Right lobe of liver (tissue), 6 donors: ENCODE results near the gene IL17F. TPM values are rescaled to one million over a fixed set of nuclear protein-coding genes. Genes with fewer than 3 reads are reported as not detected.

Experiments
- ATAC-seq, 4 donors: fragments of 200-7000 bp; cut with Tn5 transposase; one replicate each; pipeline ENCODE4 v1.9.1; 2020; ENCODE audit warnings: mild to moderate bottlenecking in 4 of 4, moderate library complexity in 4 of 4
- DNase-seq, 3 donors: peaks; one replicate each; pipeline ENCODE4 v3.0.0-alpha.2; 2020
- H3K27ac ChIP-seq, 3 donors: fragments of 200-600 bp; one replicate each; pipeline ENCODE4 v1.8.0; 2022
- H3K27me3 ChIP-seq, 2 donors: fragments of 200-600 bp; one replicate each; pipeline ENCODE4 v1.8.0; 2022
- H3K36me3 ChIP-seq, 4 donors: fragments of 200-600 bp; sonication (generic) in 1 of 4; one replicate each; pipeline versions ENCODE4 v1.5.1 to v1.8.0; 2017 to 2022; ENCODE audit warnings: control low read depth in 1 of 4
- H3K4me1 ChIP-seq, 4 donors: fragments of 200-600 bp; sonication (generic) in 1 of 4; one replicate each; pipeline versions ENCODE4 v1.5.1 to v1.8.0; 2017 to 2022; ENCODE audit warnings: control low read depth in 1 of 4
- H3K4me3 ChIP-seq, 3 donors: fragments of 200-600 bp; one replicate each; pipeline ENCODE4 v1.8.0; 2022
- H3K9me3 ChIP-seq, 4 donors: fragments of 200-600 bp; sonication (generic) in 1 of 4; one replicate each; pipeline versions ENCODE4 v1.5.1 to v1.8.0; 2017 to 2022; ENCODE audit warnings: control low read depth in 1 of 4
- CTCF ChIP-seq, 4 donors: fragments of 200-600 bp in 3 of 4; fragments of 450-650 bp in 1 of 4; IDR thresholded peaks; one replicate each; pipeline versions ENCODE4 v1.5.1 to v1.8.0; 2016 to 2022; ENCODE audit warnings: antibody characterized with exemption in 4 of 4, mild to moderate bottlenecking in 2 of 4
- POLR2A ChIP-seq: fragments of 450-650 bp; IDR thresholded peaks from one replicate; pipeline ENCODE4 v1.6.1; 2017; ENCODE audit warnings: antibody characterized with exemption, mild to moderate bottlenecking
- WGBS: methylation state at CpG from one replicate; pipeline ENCODE4 v1.1.6; 2018; ENCODE audit warnings: low coverage, low lambda C conversion rate; ENCODE audit not compliant: insufficient coverage; ENCODE audit errors: missing lambda C conversion rate; 5-methylcytosine and 5-hydroxymethylcytosine counted together
- intact Hi-C, 2 donors: fragments of 100-400 bp; cut with DNase I; formaldehyde crosslinking; loops; one replicate each; pipeline versions ENCODE4 v1.11.2 to v1.14.1; 2022
- total RNA-seq, 6 experiments: library from RNA; depleted of rRNA in 2 of 6; stranded (reverse); fragments of >200 nt in 2 of 6; fragmentation: NEBNext Ultra II Directional in 3 of 6; extraction: Animal tissue kit (Norgen Biotek cat#: 25700) in 3 of 6; gene quantifications; one replicate each; pipeline versions ENCODE4 v1.1.0 to v1.2.4, GENCODE V29; 2016 to 2023
- donor health status: DM: no; HTN: yes; CAD: no.
- donor health status: DM: no; HTN: no; CAD: no.
- donor health status: DM: no; HTN: no; CAD: no.
- donor health status: DM: no; HTN: yes; CAD: no.
- donor health status: DM: no; HTN: yes; CAD: no.

Gene IL17F
- total RNA-seq, 6 experiments from 2014 or later, result not detected

GRCh38 chr6:52217761-52218160 is 26.5 kb downstream of the IL17F start:
- TF ChIP-seq CTCF (IDR thresholded peaks at IDR 0.05) (no peak), POLR2A (no peak)
- intact Hi-C loops, result no loop called here
- ATAC-seq (no peak), DNase-seq (no peak)
- no peaks in the 10 kb centered on the region for H3K9me3 ChIP-seq
- H3K4me3 ChIP-seq, result no peak overlapping the region
- no peaks in the 10 kb centered on the region for H3K27me3 ChIP-seq
- no peak overlapping the region for H3K27ac ChIP-seq
- WGBS, result 65% methylated on average over 2 of the region's 2 CpGs
- H3K36me3 ChIP-seq, result no peaks in the 10 kb centered on the region
- no peaks in the 10 kb centered on the region for H3K4me1 ChIP-seq

GRCh38 chr6:52216932-52217575 is 27.2 kb downstream of the IL17F start:
- no peak overlapping the region for H3K4me3 ChIP-seq
- DNase-seq, result no peak
- H3K36me3 ChIP-seq, result no peaks in the 10 kb centered on the region
- intact Hi-C loops, result no loop called here
- no peaks in the 10 kb centered on the region for H3K4me1 ChIP-seq
- H3K27me3 ChIP-seq, result no peaks in the 10 kb centered on the region
- H3K27ac ChIP-seq, result no peak overlapping the region
- H3K9me3 ChIP-seq, result no peaks in the 10 kb centered on the region
- WGBS, result 73% methylated on average over 5 of the region's 5 CpGs
- TF ChIP-seq POLR2A, result no peak
- TF ChIP-seq CTCF (IDR thresholded peaks at IDR 0.05), result no peak
- ATAC-seq, result no peak

- TF ChIP-seq POLR2A (no peak), CTCF (IDR thresholded peaks at IDR 0.05) (no peak)
- ATAC-seq (no peak), DNase-seq (no peak)
- intact Hi-C loops, result no loop called here
- H3K27me3 ChIP-seq, result no peaks in the 10 kb centered on the region
- no peaks in the 10 kb centered on the region for H3K9me3 ChIP-seq
- no peak overlapping the region for H3K4me3 ChIP-seq
- no peak overlapping the region for H3K27ac ChIP-seq
- H3K36me3 ChIP-seq, result no peaks in the 10 kb centered on the region
- no peaks in the 10 kb centered on the region for H3K4me1 ChIP-seq
Observed at GRCh38 chr6:52215787-52216186, 28.5 kb downstream of the IL17F start.

GRCh38 chr6:52213127-52213526 is 31.2 kb downstream of the IL17F start:
- Histone ChIP-seq H3K27ac (no peak overlapping the region), H3K27me3 (no peaks in the 10 kb centered on the region), H3K9me3 (no peaks in the 10 kb centered on the region), H3K4me3 (no peak overlapping the region), H3K36me3 (no peaks in the 10 kb centered on the region), H3K4me1 (no peaks in the 10 kb centered on the region)
- ATAC-seq (no peak), DNase-seq (no peak)
- 45% methylated on average over 2 of the region's 2 CpGs for WGBS
- intact Hi-C loops, result no loop called here
- TF ChIP-seq POLR2A (no peak), CTCF (IDR thresholded peaks at IDR 0.05) (no peak)

- H3K4me1 ChIP-seq, result no peaks in the 10 kb centered on the region
- no peaks in the 10 kb centered on the region for H3K36me3 ChIP-seq
- TF ChIP-seq CTCF (IDR thresholded peaks at IDR 0.05), result no peak
- no peak for TF ChIP-seq POLR2A
- H3K9me3 ChIP-seq, result no peaks in the 10 kb centered on the region
- DNase-seq (no peak), ATAC-seq (no peak)
- intact Hi-C loops, result no loop called here
- WGBS, result 68% methylated on average over 2 of the region's 2 CpGs
- H3K4me3 ChIP-seq, result no peak overlapping the region
- H3K27me3 ChIP-seq, result no peaks in the 10 kb centered on the region
- no peak overlapping the region for H3K27ac ChIP-seq
Observed at GRCh38 chr6:52210227-52210626, 34.1 kb downstream of the IL17F start.
